ENCODE results near the gene PRSS57. TPM values are rescaled to one million over a fixed set of nuclear protein-coding genes. Genes with fewer than 3 reads are reported as not detected.

The PRSS57 gene
- total RNA-seq, 1 donor from 2014 or later = not detected

DNA sequence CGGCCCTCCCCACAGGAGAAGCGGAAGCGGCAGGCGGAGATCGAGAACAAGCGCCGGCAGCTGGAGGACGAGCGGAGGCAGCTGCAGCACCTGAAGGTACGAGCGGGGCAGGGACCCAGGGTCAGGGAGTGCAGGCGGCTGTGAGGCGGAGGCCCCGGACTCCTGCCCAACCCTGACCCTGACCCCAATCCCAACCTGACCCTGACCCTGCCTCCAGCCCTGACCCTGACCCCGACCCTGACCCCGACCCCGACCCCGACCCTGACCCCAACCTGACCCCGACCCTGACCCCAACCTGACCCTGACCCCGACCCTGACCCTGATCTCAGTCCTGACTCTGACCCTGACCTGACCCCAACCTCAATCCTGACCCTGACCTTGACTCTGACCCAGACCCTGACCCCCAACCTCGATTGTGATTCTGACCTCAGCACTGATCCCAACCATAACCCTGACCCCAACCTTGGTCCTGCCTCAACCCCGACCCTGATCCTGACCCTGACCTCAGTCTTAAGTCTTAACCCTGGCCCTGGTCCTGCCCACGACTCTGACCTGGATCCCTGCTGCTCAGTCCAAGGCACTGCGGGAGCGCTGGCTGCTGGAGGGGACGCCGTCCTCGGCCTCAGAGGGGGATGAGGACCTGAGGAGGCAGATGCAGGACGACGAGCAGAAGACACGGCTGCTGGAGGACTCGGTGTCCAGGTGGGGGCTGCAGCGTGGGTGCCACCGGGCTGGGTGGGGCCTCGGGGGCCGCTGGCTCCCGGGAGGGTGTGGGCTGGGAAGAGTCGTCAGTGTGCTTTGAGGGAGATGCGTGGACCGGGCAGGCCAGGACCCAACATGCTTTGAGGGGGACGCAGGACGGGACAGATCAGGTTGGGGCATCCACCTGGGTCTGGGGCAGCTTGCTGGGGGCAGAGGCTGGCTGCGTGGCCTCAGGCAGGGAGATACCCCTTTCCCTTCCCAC, 32.0 kb upstream of the PRSS57 start:
- no peak overlapping the region for H3K4me3 ChIP-seq (ENCODE audit: low read depth, low read length)
- peaks cover 1% of the 10 kb centered on the region for H3K36me3 ChIP-seq (ENCODE audit: control insufficient read depth, insufficient read depth, low read length)
- TF ChIP-seq CTCF (IDR thresholded peaks at IDR 0.05; ENCODE audit: insufficient read depth, low read length, poor library complexity, severe bottlenecking) = no peak
- DNase-seq (ENCODE audit: low read depth) = no peak
- H3K27me3 ChIP-seq (ENCODE audit: control insufficient read depth, insufficient read depth, low read length) = no peaks in the 10 kb centered on the region

DNA sequence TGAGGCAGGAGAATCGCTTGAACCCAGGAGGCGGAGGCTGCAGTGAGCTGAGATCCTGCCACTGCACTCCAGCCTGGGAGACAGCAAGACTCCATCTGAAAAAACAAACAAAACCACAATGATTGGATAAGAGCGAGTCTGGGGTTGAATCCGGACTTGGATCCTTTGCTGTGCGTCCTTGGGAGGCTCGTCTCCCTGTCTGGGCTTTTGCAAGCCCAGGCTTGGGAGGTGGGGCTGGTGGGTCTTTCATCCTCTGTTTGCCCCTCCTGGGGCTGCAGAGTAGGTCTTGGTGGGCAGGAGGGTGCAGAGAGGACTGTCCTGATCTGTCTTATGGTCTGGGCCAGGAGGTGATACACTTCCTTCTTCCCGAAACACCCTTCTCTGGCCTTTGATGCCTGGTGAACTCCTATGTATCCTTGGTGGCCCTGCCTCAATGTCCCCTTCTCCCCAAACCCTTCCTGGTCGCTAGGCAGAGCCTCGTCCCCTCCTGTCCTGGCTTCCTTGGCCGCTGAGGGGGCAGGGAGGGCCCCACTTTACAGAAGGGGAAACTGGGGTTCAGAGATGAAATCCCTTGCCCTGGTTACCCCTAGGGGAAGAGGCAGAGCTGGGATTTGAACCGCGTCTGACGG, 30.3 kb upstream of the PRSS57 start:
- no peak for TF ChIP-seq CTCF (IDR thresholded peaks at IDR 0.05; ENCODE audit: insufficient read depth, low read length, poor library complexity, severe bottlenecking)
- no peaks in the 10 kb centered on the region for H3K36me3 ChIP-seq (ENCODE audit: control insufficient read depth, insufficient read depth, low read length)
- H3K27me3 ChIP-seq (ENCODE audit: control insufficient read depth, insufficient read depth, low read length) = peaks cover 4% of the 10 kb centered on the region
- DNase-seq (ENCODE audit: low read depth) = no peak
- H3K4me3 ChIP-seq (ENCODE audit: low read depth, low read length) = no peak overlapping the region

- Histone ChIP-seq H3K36me3 (ENCODE audit: control insufficient read depth, insufficient read depth, low read length) (no peaks in the 10 kb centered on the region), H3K27me3 (ENCODE audit: control insufficient read depth, insufficient read depth, low read length) (peaks cover 11% of the 10 kb centered on the region), H3K4me3 (ENCODE audit: low read depth, low read length) (no peak overlapping the region)
- DNase-seq (ENCODE audit: low read depth) = no peak
- no peak for TF ChIP-seq CTCF (IDR thresholded peaks at IDR 0.05; ENCODE audit: insufficient read depth, low read length, poor library complexity, severe bottlenecking)
Observed at GRCh38 chr19:723714-724113, 28.5 kb upstream of the PRSS57 start.

DNA sequence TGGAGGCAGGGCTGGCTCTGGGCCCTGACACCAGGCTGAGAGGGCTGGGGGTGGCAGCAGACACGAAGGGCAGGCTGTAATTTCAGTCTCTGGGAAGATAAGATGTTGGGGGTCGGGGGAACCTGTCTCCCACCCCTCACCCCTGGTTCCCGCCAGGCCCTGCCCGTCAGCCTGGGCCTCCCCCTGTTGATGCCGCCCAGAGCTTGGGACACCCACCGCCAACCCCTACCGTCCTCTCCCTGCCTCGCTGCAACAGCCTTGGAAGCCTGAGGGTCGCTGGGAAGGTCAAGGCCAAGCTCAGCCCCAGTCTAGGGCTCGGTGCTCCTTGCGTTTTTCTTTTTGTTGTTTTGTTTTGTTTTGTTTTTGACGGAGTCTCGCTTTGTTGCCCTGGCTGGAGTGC, 28.0 kb upstream of the PRSS57 start:
- DNase-seq (ENCODE audit: low read depth) = no peak
- H3K4me3 ChIP-seq (ENCODE audit: low read depth, low read length) = no peak overlapping the region
- TF ChIP-seq CTCF (IDR thresholded peaks at IDR 0.05; ENCODE audit: insufficient read depth, low read length, poor library complexity, severe bottlenecking) = no peak
- peaks cover 11% of the 10 kb centered on the region for H3K27me3 ChIP-seq (ENCODE audit: control insufficient read depth, insufficient read depth, low read length)
- H3K36me3 ChIP-seq (ENCODE audit: control insufficient read depth, insufficient read depth, low read length) = no peaks in the 10 kb centered on the region

DNA sequence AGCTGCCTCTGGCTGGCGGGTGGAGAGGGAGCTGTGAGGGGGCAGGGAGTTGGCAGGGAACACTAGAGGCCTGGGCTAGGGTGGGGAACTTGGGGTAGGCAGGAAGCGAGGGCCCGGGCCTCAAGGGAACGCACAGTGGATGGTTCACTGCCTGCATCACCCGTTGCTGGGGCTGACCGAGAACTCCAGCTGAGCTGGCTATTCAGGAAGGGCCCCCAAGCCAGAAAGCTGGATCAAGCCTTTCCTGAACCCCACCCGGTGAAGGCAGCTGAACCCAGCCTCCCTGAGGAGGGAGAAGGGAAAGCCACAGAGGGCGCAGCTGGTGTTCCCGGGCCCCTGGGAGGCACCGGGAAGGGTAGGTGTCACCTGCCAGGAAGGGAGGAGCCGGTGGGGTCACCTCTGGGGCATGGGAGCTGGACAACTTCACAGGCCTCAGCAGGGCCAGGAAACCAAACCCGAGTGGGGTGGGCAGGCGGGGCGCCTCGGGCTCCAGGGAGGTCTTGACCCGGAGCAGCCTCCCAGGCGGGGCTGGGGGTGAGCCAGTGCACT, 27.4 kb upstream of the PRSS57 start:
- peaks cover 11% of the 10 kb centered on the region for H3K27me3 ChIP-seq (ENCODE audit: control insufficient read depth, insufficient read depth, low read length)
- no peak for TF ChIP-seq CTCF (IDR thresholded peaks at IDR 0.05; ENCODE audit: insufficient read depth, low read length, poor library complexity, severe bottlenecking)
- no peak for DNase-seq (ENCODE audit: low read depth)
- no peaks in the 10 kb centered on the region for H3K36me3 ChIP-seq (ENCODE audit: control insufficient read depth, insufficient read depth, low read length)
- no peak overlapping the region for H3K4me3 ChIP-seq (ENCODE audit: low read depth, low read length)

Measured in kidney epithelial cell (primary cell).